Stromal cell of bone marrow (primary cell): ENCODE results near the gene RNF182.
"Not testable (repeated sequence)": the region's sequence is repeated elsewhere in the genome, so short reads cannot be mapped to it uniquely, and the experiment has no call there.

Source experiments
- DNase-seq: peaks from one replicate; pipeline ENCODE4 v3.0.0-alpha.2; 2012; ENCODE audit warnings: low read depth

RNF182 gene

GRCh38 chr6:13924949-13925881, at the start of gene RNF182:
Gene RNF182, plus strand, starts transcription at chr6:13924952. Its CDS starts 52,168 bp downstream, at chr6:13977120.
- DNase-seq, result peak; percentile 28

- DNase-seq, result peak; percentile 13
Observed at GRCh38 chr6:13877051-13877450, 47.7 kb upstream of the RNF182 start.

GRCh38 chr6:13880061-13880663, 44.6 kb upstream of the RNF182 start:
- DNase-seq, result not testable (repeated sequence)

- no peak for DNase-seq
Observed at GRCh38 chr6:13881621-13882165, 43.1 kb upstream of the RNF182 start.

- DNase-seq, result no peak
Observed at GRCh38 chr6:13883966-13884365, 40.8 kb upstream of the RNF182 start.

GRCh38 chr6:13884397-13884796, 40.4 kb upstream of the RNF182 start:
- DNase-seq, result no peak

GRCh38 chr6:13885601-13886000, 39.2 kb upstream of the RNF182 start:
- DNase-seq, result no peak

- DNase-seq, result no peak
Observed at GRCh38 chr6:13886949-13887348, 37.8 kb upstream of the RNF182 start.

GRCh38 chr6:13892017-13892645, 32.6 kb upstream of the RNF182 start:
- no peak for DNase-seq

GRCh38 chr6:13902922-13903321, 21.8 kb upstream of the RNF182 start:
- DNase-seq, result no peak

- no peak for DNase-seq
Observed at GRCh38 chr6:13903364-13903763, 21.4 kb upstream of the RNF182 start.

- DNase-seq, result no peak
Observed at GRCh38 chr6:13907001-13907350, 17.8 kb upstream of the RNF182 start.

- DNase-seq, result no peak
Observed at GRCh38 chr6:13907614-13908215, 17.0 kb upstream of the RNF182 start.

GRCh38 chr6:13908955-13909381, 15.8 kb upstream of the RNF182 start:
- DNase-seq, result peak; percentile 38

GRCh38 chr6:13910443-13910842, 14.3 kb upstream of the RNF182 start:
- no peak for DNase-seq

- DNase-seq, result no peak
Observed at GRCh38 chr6:13911337-13911736, 13.4 kb upstream of the RNF182 start.

GRCh38 chr6:13913226-13914001, 11.3 kb upstream of the RNF182 start:
- DNase-seq, result no peak

GRCh38 chr6:13914351-13914750, 10.4 kb upstream of the RNF182 start:
- DNase-seq, result peak; percentile 36

- no peak for DNase-seq
Observed at GRCh38 chr6:13915561-13916229, 9.1 kb upstream of the RNF182 start.

- DNase-seq, result peak; percentile 18
Observed at GRCh38 chr6:13916230-13916944, 8.4 kb upstream of the RNF182 start.
